ENCODE results near the gene MDM4.

MDM4 gene

GRCh38 chr1:204600968-204601367 lies 84.8 kb downstream of the MDM4 start:
- FAIRE-seq = no peak
- no peak for DNase-seq (ENCODE audit: insufficient read length, low spot score)

DNA sequence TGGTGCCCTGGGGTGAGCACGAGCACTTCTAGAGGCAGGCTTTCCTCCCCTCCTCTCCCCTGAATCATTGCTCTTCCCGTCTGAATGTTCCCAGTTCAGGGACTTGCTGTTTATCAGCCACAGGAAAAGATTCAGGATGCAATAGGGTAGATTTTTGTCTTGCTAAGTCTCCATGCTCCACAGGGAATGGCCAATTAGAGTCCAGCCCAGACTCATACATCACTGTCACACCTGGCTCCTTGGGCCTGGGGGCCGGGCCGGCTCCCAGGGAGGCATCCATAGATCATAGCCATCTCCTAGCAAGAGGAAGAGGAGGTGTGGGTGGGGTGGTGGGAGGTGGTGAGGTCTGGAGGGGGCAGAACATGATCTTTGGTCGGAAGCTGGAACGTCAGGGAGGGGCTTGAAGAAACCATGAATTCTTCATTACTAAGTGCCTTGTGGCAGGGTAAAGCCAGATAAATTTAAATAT lies 85.9 kb downstream of the MDM4 start:
- DNase-seq (ENCODE audit: insufficient read length, low spot score) (no peak), FAIRE-seq (no peak)

DNA sequence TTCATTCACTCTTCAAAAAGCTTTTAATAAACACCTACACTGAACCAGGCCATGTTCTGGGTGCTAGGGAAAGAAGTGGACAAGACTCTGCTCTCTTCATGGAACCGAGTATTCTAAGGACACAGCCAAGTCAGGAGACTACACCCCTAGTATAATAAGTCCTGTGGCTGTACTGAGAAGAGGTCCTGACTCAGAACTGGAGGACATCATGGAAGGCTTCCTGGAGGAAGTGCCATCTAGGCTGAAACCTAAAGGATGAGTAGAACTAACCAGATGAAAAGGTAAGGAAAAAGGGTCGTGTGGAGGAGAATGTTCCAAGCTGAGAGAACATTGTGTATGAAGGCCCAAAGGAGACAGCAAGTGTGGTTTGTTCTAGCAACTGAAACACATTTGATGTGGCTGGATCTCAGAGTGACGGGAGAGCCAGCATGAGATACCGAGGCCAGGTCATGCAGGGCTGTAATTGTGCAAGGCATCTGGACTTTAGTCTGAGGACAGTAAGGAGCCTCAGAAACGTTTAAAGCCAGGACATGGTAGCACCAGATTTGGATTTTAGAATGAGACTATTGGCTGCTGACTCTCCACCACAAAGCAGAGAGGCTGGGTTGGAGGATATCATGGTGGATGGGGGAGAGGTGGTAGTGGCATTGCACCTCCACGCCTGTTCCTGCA lies 86.8 kb downstream of the MDM4 start:
- DNase-seq (ENCODE audit: insufficient read length, low spot score) (no peak), FAIRE-seq (no peak)

GRCh38 chr1:204605791-204606190 lies 89.6 kb downstream of the MDM4 start:
- FAIRE-seq = no peak

More at GRCh38 chr1:204605791-204606190, 89.6 kb downstream of the MDM4 start:
- no peak for DNase-seq (ENCODE audit: insufficient read length, low spot score)
